ENCODE data around the gene NLRC3.
"Not testable (repeated sequence)": the region's sequence is repeated elsewhere in the genome, so short reads cannot be mapped to it uniquely, and the experiment has no call there.

NLRC3 gene

DNA sequence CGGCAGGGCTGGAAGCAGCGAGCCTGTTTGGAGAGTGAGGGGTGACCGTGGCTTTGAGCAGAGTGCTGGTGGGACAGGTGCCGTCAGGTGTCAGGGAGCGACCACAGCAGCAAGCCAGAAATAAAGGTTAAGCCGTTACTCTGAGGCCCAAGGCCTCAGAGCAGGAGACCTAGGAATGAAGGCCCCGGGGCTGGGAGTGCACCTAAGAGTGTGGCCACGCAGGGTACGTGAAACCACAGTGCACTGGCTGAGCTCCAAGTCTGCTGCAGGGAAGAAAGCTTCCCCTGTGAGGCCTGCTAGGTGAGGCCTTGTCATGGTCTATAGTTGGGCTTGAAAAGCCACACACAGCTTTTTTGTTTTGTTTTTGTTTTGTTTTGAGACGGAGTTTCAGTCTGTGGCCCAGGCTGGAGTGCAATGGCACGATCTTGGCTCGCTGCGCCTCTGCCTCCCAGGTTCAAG is 67.7 kb downstream of the NLRC3 start:
- ChIA-PET POLR2A (no interaction called here), CTCF (no interaction called here)
- WGBS (ENCODE audit: insufficient coverage), result 54% methylated on average over 9 of the region's 13 CpGs
- no peak overlapping the region for H3K27ac ChIP-seq (ENCODE audit: insufficient read depth in 1 of 2, low read depth in 1 of 2, low read length in 2 of 2, poor library complexity in 1 of 2, severe bottlenecking in 2 of 2)
- peak; percentile 30 to 72 (median 65) for DNase-seq
- no peak overlapping the region for H3K4me3 ChIP-seq (ENCODE audit: control insufficient read depth in 1 of 7, extremely low read depth in 1 of 7, insufficient read depth in 4 of 7, low read depth in 2 of 7, low read length in 6 of 7)
- peaks cover 10 to 68% (median 38%) of the 10 kb centered on the region in 4 experiments for H3K36me3 ChIP-seq (ENCODE audit: control insufficient read depth in 4 of 4, insufficient read depth in 4 of 4, low read length in 3 of 4)
- H3K9me3 ChIP-seq (ENCODE audit: control extremely low read depth in 1 of 5, control insufficient read depth in 4 of 5, insufficient read depth in 2 of 5, low read depth in 1 of 5, low read length in 4 of 5), result no peaks in the 10 kb centered on the region
- no peaks in the 10 kb centered on the region for H3K27me3 ChIP-seq (replicated peaks in 2 of 5; ENCODE audit: control insufficient read depth in 4 of 5, insufficient read depth in 5 of 5, low read length in 4 of 5)
- H3K4me1 ChIP-seq (ENCODE audit: control extremely low read depth in 1 of 4, control insufficient read depth in 4 of 4, insufficient read depth in 4 of 4, low read length in 3 of 4), result peaks cover 0 to 5% (median 5%) of the 10 kb centered on the region in 4 experiments

DNA sequence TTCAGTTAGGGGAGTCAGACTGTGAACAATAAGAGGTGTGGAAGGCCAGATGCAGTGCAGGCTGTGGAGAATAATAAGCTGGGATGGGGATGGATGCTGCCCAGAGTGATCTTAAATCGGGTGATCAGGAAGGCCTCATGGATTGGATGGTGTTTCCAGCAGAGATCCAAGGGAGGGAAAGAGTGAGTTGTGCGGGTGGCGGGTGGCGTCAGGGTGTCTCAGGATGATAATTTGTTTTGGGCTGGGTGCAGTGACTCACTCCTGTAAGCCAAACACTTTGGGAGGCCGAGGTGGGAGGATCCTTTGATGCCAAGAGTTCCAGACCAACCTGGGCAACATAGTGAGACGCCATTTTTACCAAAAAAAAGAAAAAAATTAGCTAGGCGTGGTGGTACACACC is 68.5 kb downstream of the NLRC3 start:
- ChIA-PET POLR2A (no interaction called here), CTCF (no interaction called here)
- H3K27ac ChIP-seq (ENCODE audit: insufficient read depth in 1 of 2, low read depth in 1 of 2, low read length in 2 of 2, poor library complexity in 1 of 2, severe bottlenecking in 2 of 2), result no peak overlapping the region

DNA sequence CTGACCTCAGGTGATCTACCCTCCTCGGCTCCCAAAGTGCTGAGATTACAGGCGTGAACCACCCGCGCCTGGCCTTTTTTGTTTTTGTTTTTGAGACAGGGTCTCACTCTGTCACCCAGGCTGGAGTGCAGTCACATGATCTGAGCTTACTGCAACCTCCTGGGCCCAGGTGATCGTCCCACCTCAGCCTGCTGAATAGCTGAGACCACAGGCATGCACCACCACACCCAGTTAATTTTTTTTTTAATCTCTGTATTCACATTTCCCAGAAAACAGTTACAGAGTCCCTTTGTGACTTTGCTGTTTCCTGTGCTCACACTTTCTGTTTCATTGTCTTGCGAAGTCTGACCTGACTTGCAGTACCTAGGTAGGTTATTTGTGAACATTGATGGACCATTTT is 73.7 kb downstream of the NLRC3 start:
- POLR2A ChIA-PET, result interaction anchor here (0.7 kb wide), 1 partner anchor 107 kb away, joined by 5 read pairs; no protein-coding TSS in a partner anchor
- peak in 1 of 3 donors; percentile 23 for DNase-seq
- CTCF ChIA-PET, result no interaction called here
- Histone ChIP-seq H3K4me1 (ENCODE audit: control extremely low read depth in 1 of 4, control insufficient read depth in 4 of 4, insufficient read depth in 4 of 4, low read length in 3 of 4) (peaks cover 2 to 23% (median 18%) of the 10 kb centered on the region in 4 experiments), H3K27me3 (replicated peaks in 2 of 5; ENCODE audit: control insufficient read depth in 4 of 5, insufficient read depth in 5 of 5, low read length in 4 of 5) (no peaks in the 10 kb centered on the region), H3K27ac (ENCODE audit: insufficient read depth in 1 of 2, low read depth in 1 of 2, low read length in 2 of 2, poor library complexity in 1 of 2, severe bottlenecking in 2 of 2) (no peak overlapping the region), H3K9me3 (ENCODE audit: control extremely low read depth in 1 of 5, control insufficient read depth in 4 of 5, insufficient read depth in 2 of 5, low read depth in 1 of 5, low read length in 4 of 5) (no peaks in the 10 kb centered on the region), H3K36me3 (ENCODE audit: control insufficient read depth in 4 of 4, insufficient read depth in 4 of 4, low read length in 3 of 4) (peaks cover 0 to 24% (median 5%) of the 10 kb centered on the region in 4 experiments), H3K4me3 (ENCODE audit: control insufficient read depth in 1 of 7, extremely low read depth in 1 of 7, insufficient read depth in 4 of 7, low read depth in 2 of 7, low read length in 6 of 7) (peak overlapping the region in 1 of 7 experiments; percentile 16)
- WGBS (ENCODE audit: insufficient coverage), result 67% methylated on average over 6 of the region's 6 CpGs

More for the DNA sequence above, 68.5 kb downstream of the NLRC3 start:
- Histone ChIP-seq H3K27me3 (replicated peaks in 2 of 5; ENCODE audit: control insufficient read depth in 4 of 5, insufficient read depth in 5 of 5, low read length in 4 of 5) (no peaks in the 10 kb centered on the region), H3K36me3 (ENCODE audit: control insufficient read depth in 4 of 4, insufficient read depth in 4 of 4, low read length in 3 of 4) (peaks cover 8 to 60% (median 34%) of the 10 kb centered on the region in 4 experiments), H3K9me3 (ENCODE audit: control extremely low read depth in 1 of 5, control insufficient read depth in 4 of 5, insufficient read depth in 2 of 5, low read depth in 1 of 5, low read length in 4 of 5) (no peaks in the 10 kb centered on the region), H3K4me1 (ENCODE audit: control extremely low read depth in 1 of 4, control insufficient read depth in 4 of 4, insufficient read depth in 4 of 4, low read length in 3 of 4) (peaks cover 0 to 8% (median 6%) of the 10 kb centered on the region in 4 experiments), H3K4me3 (ENCODE audit: control insufficient read depth in 1 of 7, extremely low read depth in 1 of 7, insufficient read depth in 4 of 7, low read depth in 2 of 7, low read length in 6 of 7) (no peak overlapping the region)
- no peak for DNase-seq
- WGBS (ENCODE audit: insufficient coverage), result 100% methylated on average over 7 of the region's 7 CpGs

DNA sequence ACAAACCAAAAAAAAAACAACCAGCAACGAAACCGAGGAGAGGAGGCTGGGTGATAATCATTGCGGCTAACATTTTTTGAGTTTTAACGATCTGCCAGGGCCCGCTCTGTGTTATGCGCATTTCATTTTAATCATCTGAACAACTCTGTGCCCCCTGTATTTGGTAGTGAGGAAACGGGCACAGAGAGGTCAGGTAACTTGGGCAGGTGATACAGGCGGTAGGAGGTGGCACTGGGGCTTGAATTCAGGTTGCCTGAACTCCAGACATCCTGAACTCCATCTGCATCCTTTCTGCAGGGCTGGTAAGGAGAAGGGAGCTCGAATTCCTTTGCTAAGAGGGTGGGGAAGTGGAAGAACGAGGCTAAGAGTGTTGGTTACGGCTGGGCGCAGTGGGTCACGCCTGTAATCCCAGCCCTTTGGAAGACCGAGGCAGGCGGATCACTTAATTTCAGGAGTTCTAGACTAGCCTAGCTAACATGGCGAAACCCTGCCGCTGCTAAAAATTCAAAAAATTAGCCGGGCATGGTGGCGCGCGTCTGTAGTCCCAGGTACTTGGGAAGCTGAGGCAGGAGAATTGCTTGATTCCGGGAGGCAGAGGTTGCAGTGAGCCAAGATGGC is 75.3 kb downstream of the NLRC3 start:
- 85% methylated on average over 20 of the region's 22 CpGs for WGBS (ENCODE audit: insufficient coverage)
- H3K27ac ChIP-seq (ENCODE audit: insufficient read depth in 1 of 2, low read depth in 1 of 2, low read length in 2 of 2, poor library complexity in 1 of 2, severe bottlenecking in 2 of 2), result no peak overlapping the region

DNA sequence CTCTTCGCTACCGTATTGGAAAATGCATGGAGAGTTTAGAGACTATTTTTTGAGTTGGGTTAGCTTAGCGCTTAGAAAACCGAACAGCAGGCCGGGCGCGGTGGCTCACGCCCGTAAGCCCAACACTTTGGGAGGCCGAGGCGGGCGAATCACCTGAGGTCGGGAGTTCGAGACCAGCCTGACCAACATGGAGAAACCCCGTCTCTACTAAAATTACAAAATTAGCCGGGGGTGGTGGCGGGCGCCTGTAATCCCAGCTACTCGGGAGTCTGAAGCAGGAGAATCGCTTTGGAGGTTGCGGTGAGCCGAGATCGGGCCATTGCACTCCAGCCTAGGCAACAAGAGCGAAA is 75.8 kb downstream of the NLRC3 start:
- peak in 1 of 3 donors; percentile 22 for DNase-seq
- Histone ChIP-seq H3K4me3 (ENCODE audit: control insufficient read depth in 1 of 7, extremely low read depth in 1 of 7, insufficient read depth in 4 of 7, low read depth in 2 of 7, low read length in 6 of 7) (peak overlapping the region; percentile 64 to 85 (median 78)), H3K4me1 (ENCODE audit: control extremely low read depth in 1 of 4, control insufficient read depth in 4 of 4, insufficient read depth in 4 of 4, low read length in 3 of 4) (peaks cover 2 to 23% (median 18%) of the 10 kb centered on the region in 4 experiments), H3K27ac (ENCODE audit: insufficient read depth in 1 of 2, low read depth in 1 of 2, low read length in 2 of 2, poor library complexity in 1 of 2, severe bottlenecking in 2 of 2) (peak overlapping the region; percentile 64 to 84)
- CTCF ChIA-PET, result interaction anchor here (0.7 to 0.9 kb wide), 2 partner anchors 12 to 370 kb away, joined by 3 read pairs; no protein-coding TSS in a partner anchor
- not testable (repeated sequence) for H3K9me3 ChIP-seq (ENCODE audit: control extremely low read depth in 1 of 5, control insufficient read depth in 4 of 5, insufficient read depth in 2 of 5, low read depth in 1 of 5, low read length in 4 of 5); H3K36me3 ChIP-seq (ENCODE audit: control insufficient read depth in 4 of 4, insufficient read depth in 4 of 4, low read length in 3 of 4); H3K27me3 ChIP-seq (replicated peaks in 2 of 5; ENCODE audit: control insufficient read depth in 4 of 5, insufficient read depth in 5 of 5, low read length in 4 of 5)
- 20% methylated on average over 23 of the region's 24 CpGs for WGBS (ENCODE audit: insufficient coverage)
- POLR2A ChIA-PET, result interaction anchor here (1.4 kb wide), 1 partner anchor 219 kb away, joined by 4 read pairs; no protein-coding TSS in a partner anchor

More for the DNA sequence above, 75.3 kb downstream of the NLRC3 start:
- H3K9me3 ChIP-seq (ENCODE audit: control extremely low read depth in 1 of 5, control insufficient read depth in 4 of 5, insufficient read depth in 2 of 5, low read depth in 1 of 5, low read length in 4 of 5), result no peaks in the 10 kb centered on the region
- ChIA-PET POLR2A (no interaction called here), CTCF (interaction anchor here (0.7 to 0.9 kb wide), 2 partner anchors 11 to 370 kb away, joined by 3 read pairs; no protein-coding TSS in a partner anchor)
- no peak for DNase-seq
- H3K36me3 ChIP-seq (ENCODE audit: control insufficient read depth in 4 of 4, insufficient read depth in 4 of 4, low read length in 3 of 4), result peaks cover 0 to 12% (median 0%) of the 10 kb centered on the region in 4 experiments
- H3K4me1 ChIP-seq (ENCODE audit: control extremely low read depth in 1 of 4, control insufficient read depth in 4 of 4, insufficient read depth in 4 of 4, low read length in 3 of 4), result peaks cover 2 to 23% (median 18%) of the 10 kb centered on the region in 4 experiments
- H3K4me3 ChIP-seq (ENCODE audit: control insufficient read depth in 1 of 7, extremely low read depth in 1 of 7, insufficient read depth in 4 of 7, low read depth in 2 of 7, low read length in 6 of 7), result peak overlapping the region in 6 of 7 experiments; percentile 64 to 85 (median 82)
- H3K27me3 ChIP-seq (replicated peaks in 2 of 5; ENCODE audit: control insufficient read depth in 4 of 5, insufficient read depth in 5 of 5, low read length in 4 of 5), result no peaks in the 10 kb centered on the region

DNA sequence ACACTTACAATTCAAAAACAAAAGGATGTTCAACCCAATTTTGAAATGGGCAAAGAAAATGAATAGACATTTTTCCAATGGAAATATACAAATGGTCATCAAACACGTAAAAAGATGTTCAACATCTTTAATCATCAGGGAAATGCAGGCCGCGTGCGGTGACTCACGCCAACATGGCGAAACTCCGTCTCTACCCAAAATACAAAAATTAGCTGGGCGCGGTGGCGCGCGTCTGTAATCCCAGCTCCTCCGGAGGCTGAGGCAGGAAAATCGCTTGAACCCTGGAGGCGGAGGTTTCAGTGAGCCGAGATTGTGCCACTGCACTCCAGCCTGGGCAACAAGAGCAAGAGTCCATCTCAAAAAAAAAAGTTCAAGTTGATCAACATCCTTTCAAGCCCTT is 78.2 kb downstream of the NLRC3 start:
- CTCF ChIA-PET, result interaction anchor here (1.4 kb wide), 1 partner anchor 9 kb away, joined by 3 read pairs; no protein-coding TSS in a partner anchor
- POLR2A ChIA-PET, result no interaction called here
- Histone ChIP-seq H3K36me3 (ENCODE audit: control insufficient read depth in 4 of 4, insufficient read depth in 4 of 4, low read length in 3 of 4) (no peaks in the 10 kb centered on the region), H3K27ac (ENCODE audit: insufficient read depth in 1 of 2, low read depth in 1 of 2, low read length in 2 of 2, poor library complexity in 1 of 2, severe bottlenecking in 2 of 2) (no peak overlapping the region), H3K4me3 (ENCODE audit: control insufficient read depth in 1 of 7, extremely low read depth in 1 of 7, insufficient read depth in 4 of 7, low read depth in 2 of 7, low read length in 6 of 7) (no peak overlapping the region), H3K27me3 (replicated peaks in 2 of 5; ENCODE audit: control insufficient read depth in 4 of 5, insufficient read depth in 5 of 5, low read length in 4 of 5) (no peaks in the 10 kb centered on the region), H3K9me3 (ENCODE audit: control extremely low read depth in 1 of 5, control insufficient read depth in 4 of 5, insufficient read depth in 2 of 5, low read depth in 1 of 5, low read length in 4 of 5) (no peaks in the 10 kb centered on the region), H3K4me1 (ENCODE audit: control extremely low read depth in 1 of 4, control insufficient read depth in 4 of 4, insufficient read depth in 4 of 4, low read length in 3 of 4) (peaks cover 2 to 23% (median 17%) of the 10 kb centered on the region in 4 experiments)
- WGBS (ENCODE audit: insufficient coverage), result 98% methylated on average over 16 of the region's 16 CpGs
- DNase-seq, result no peak

DNA sequence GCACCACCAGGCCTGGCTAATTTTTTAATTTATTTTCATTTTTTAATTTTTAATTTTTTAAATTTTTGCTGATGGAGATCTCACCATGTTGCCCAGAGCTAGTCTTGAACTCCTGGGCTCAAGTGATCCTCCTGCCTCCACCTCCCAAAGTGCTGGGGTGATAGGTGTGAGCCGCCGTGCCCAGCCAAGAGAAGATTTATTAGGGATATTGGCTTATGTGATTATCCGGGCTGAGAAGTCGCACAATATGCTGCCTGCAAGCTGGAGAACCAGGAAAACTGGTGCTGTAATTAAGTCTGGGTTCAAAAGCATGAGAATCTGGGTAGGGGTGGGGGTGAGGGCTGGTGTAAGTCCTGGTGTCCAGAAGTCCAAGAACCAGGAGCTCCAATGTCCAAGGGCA is 79.4 kb downstream of the NLRC3 start:
- Histone ChIP-seq H3K27me3 (replicated peaks in 2 of 5; ENCODE audit: control insufficient read depth in 4 of 5, insufficient read depth in 5 of 5, low read length in 4 of 5) (no peaks in the 10 kb centered on the region), H3K4me3 (ENCODE audit: control insufficient read depth in 1 of 7, extremely low read depth in 1 of 7, insufficient read depth in 4 of 7, low read depth in 2 of 7, low read length in 6 of 7) (no peak overlapping the region), H3K27ac (ENCODE audit: insufficient read depth in 1 of 2, low read depth in 1 of 2, low read length in 2 of 2, poor library complexity in 1 of 2, severe bottlenecking in 2 of 2) (no peak overlapping the region), H3K9me3 (ENCODE audit: control extremely low read depth in 1 of 5, control insufficient read depth in 4 of 5, insufficient read depth in 2 of 5, low read depth in 1 of 5, low read length in 4 of 5) (no peaks in the 10 kb centered on the region), H3K4me1 (ENCODE audit: control extremely low read depth in 1 of 4, control insufficient read depth in 4 of 4, insufficient read depth in 4 of 4, low read length in 3 of 4) (peaks cover 2 to 18% (median 13%) of the 10 kb centered on the region in 4 experiments), H3K36me3 (ENCODE audit: control insufficient read depth in 4 of 4, insufficient read depth in 4 of 4, low read length in 3 of 4) (no peaks in the 10 kb centered on the region)
- WGBS (ENCODE audit: insufficient coverage), result 100% methylated on average over 2 of the region's 4 CpGs
- POLR2A ChIA-PET, result no interaction called here
- CTCF ChIA-PET, result no interaction called here
- no peak for DNase-seq

Data from common myeloid progenitor, CD34-positive (primary cell).